Kidney (tissue), 14 donors: ENCODE results near the gene EMC9. TPM values are rescaled to one million over a fixed set of nuclear protein-coding genes. Genes with fewer than 3 reads are reported as not detected.

ENCODE experiments used
- DNase-seq, 5 donors: peaks; one replicate each; pipeline ENCODE4 v3.0.0-alpha.2; 2013 to 2020
- FAIRE-seq: peaks from 2 replicates; lab custom pipeline; 2012; peaks lifted over from hg19 to GRCh38; lab: Jason Lieb, UNC
- H3K27ac ChIP-seq, 2 donors: one replicate each; pipeline ENCODE4 v1.7.0; 2013; ENCODE audit warnings: low read depth in 2 of 2, low read length in 2 of 2, inconsistent platforms in 1 of 2
- H3K27me3 ChIP-seq: one replicate; pipeline ENCODE4 v1.7.1; 2013; ENCODE audit warnings: low read length, inconsistent platforms; ENCODE audit not compliant: control insufficient read depth, insufficient read depth
- H3K36me3 ChIP-seq, 3 donors: one replicate each; pipeline versions ENCODE4 v1.7.0 to v1.7.1; 2013; ENCODE audit warnings: low read length in 3 of 3, control low read depth in 1 of 3, inconsistent platforms in 1 of 3; ENCODE audit not compliant: insufficient read depth in 3 of 3, control insufficient read depth in 2 of 3
- H3K4me1 ChIP-seq, 3 donors: one replicate each; pipeline versions ENCODE4 v1.7.0 to v1.7.1; 2013; ENCODE audit warnings: low read length in 3 of 3, inconsistent platforms in 1 of 3, low read depth in 1 of 3; ENCODE audit not compliant: control insufficient read depth in 2 of 3, insufficient read depth in 2 of 3
- H3K4me3 ChIP-seq, 3 donors: one replicate each; pipeline versions ENCODE4 v1.7.0 to v1.8.1; 2013; ENCODE audit warnings: low read length in 3 of 3, control low read depth in 1 of 3, inconsistent platforms in 1 of 3
- H3K9ac ChIP-seq, 3 donors: one replicate each; pipeline versions ENCODE4 v1.7.0 to v1.7.1; 2013; ENCODE audit warnings: low read length in 3 of 3, control low read depth in 1 of 3, inconsistent platforms in 1 of 3
- H3K9me3 ChIP-seq, 3 donors: one replicate each; pipeline versions ENCODE4 v1.7.0 to v1.7.1; 2013; ENCODE audit warnings: low read length in 3 of 3, control low read depth in 1 of 3, inconsistent platforms in 1 of 3; ENCODE audit not compliant: control insufficient read depth in 2 of 3, insufficient read depth in 1 of 3
- CTCF ChIP-seq: IDR thresholded peaks from 3 replicates; pipeline ENCODE4 v1.5.1; 2012; ENCODE audit warnings: mild to moderate bottlenecking, moderate library complexity, borderline replicate concordance; ENCODE audit not compliant: insufficient read depth; ENCODE audit errors: extremely low read depth
- intact Hi-C: fragments of 100-400 bp; cut with DNase I; formaldehyde crosslinking; loops from one replicate; pipeline ENCODE4 v1.11.1; 2022
- polyA plus RNA-seq: library from polyadenylated mRNA; stranded (reverse); fragments of 350-450 nt; fragmentation: Illumina TruSeq; extraction: RNeasy Lipid Tissue Mini Kit (QIAGEN cat#74804); gene quantifications from one replicate; pipeline ENCODE4 v1.2.3, GENCODE V29; 2014; ENCODE audit warnings: low read depth, low replicate concordance; ENCODE audit not compliant: insufficient read depth
- total RNA-seq: library from RNA; stranded (reverse); fragmentation: NEBNext Ultra II Directional; extraction: Animal tissue kit (Norgen Biotek cat#: 25700); gene quantifications from one replicate; pipeline ENCODE4 v1.2.1, GENCODE V29; 2021
- donor health status: control.
- donor health status: control.
- donor health status: control.
- donor health status: control.
- donor health status: control.
- donor health status: DM: yes; HTN: yes; CAD: no.
- donor health status: Normal renal cell carcinoma (clear cell type).

The EMC9 gene
- total and polyA plus RNA-seq, 2 donors from 2014 or later, result 22.1 to 62.5 TPM

- Histone ChIP-seq H3K27ac (no peak overlapping the region), H3K27me3 (no peaks in the 10 kb centered on the region), H3K4me3 (no peak overlapping the region), H3K36me3 (peaks cover 0 to 47% (median 22%) of the 10 kb centered on the region in 3 donors), H3K9ac (no peak overlapping the region), H3K9me3 (no peaks in the 10 kb centered on the region), H3K4me1 (peaks cover 0 to 8% (median 6%) of the 10 kb centered on the region in 3 donors)
- DNase-seq (no peak), FAIRE-seq (no peak)
- intact Hi-C loops, result no loop called here
- no peak for TF ChIP-seq CTCF
These were observed 45.6 kb upstream of the EMC9 start for GRCh38 chr14:24186831-24187538.

- Histone ChIP-seq H3K27me3 (no peaks in the 10 kb centered on the region), H3K4me3 (no peak overlapping the region), H3K9me3 (no peaks in the 10 kb centered on the region), H3K36me3 (peaks cover 0 to 40% (median 27%) of the 10 kb centered on the region in 3 donors), H3K9ac (no peak overlapping the region), H3K4me1 (peaks cover 0 to 15% (median 14%) of the 10 kb centered on the region in 3 donors), H3K27ac (no peak overlapping the region)
- no peak for DNase-seq
- no peak for TF ChIP-seq CTCF
- intact Hi-C loops, result no loop called here
- no peak for FAIRE-seq
These were observed 44.4 kb upstream of the EMC9 start for GRCh38 chr14:24185741-24186140.

- Histone ChIP-seq H3K9me3 (no peaks in the 10 kb centered on the region), H3K4me1 (peaks cover 0 to 21% (median 19%) of the 10 kb centered on the region in 3 donors), H3K9ac (no peak overlapping the region), H3K36me3 (peaks cover 0 to 40% (median 27%) of the 10 kb centered on the region in 3 donors), H3K27me3 (no peaks in the 10 kb centered on the region), H3K4me3 (no peak overlapping the region), H3K27ac (no peak overlapping the region)
- intact Hi-C loops, result no loop called here
- DNase-seq (no peak), FAIRE-seq (no peak)
- no peak for TF ChIP-seq CTCF
These were observed 43.6 kb upstream of the EMC9 start for GRCh38 chr14:24185026-24185425.
